Psoas muscle (tissue), 8 donors: ENCODE data around the gene SLC36A2. TPM values are rescaled to one million over a fixed set of nuclear protein-coding genes. Genes with fewer than 3 reads are reported as not detected.

ENCODE experiments used
- ATAC-seq, 4 donors: fragments of 200-7000 bp; cut with Tn5 transposase; one replicate each; pipeline ENCODE4 v1.9.1; 2020; ENCODE audit warnings: moderate library complexity in 3 of 4, mild to moderate bottlenecking in 2 of 4
- DNase-seq, 2 donors: peaks; one replicate each; pipeline ENCODE4 v3.0.0-alpha.2; 2020
- H3K27ac ChIP-seq: fragments of 200-600 bp; one replicate; pipeline ENCODE4 v1.8.0; 2022
- H3K27me3 ChIP-seq, 3 donors: fragments of 200-600 bp in 1 of 3; one replicate each; pipeline versions ENCODE4 v1.6.1 to v1.8.0; 2013 to 2022; ENCODE audit warnings: low read length in 2 of 3, mild to moderate bottlenecking in 2 of 3, moderate library complexity in 1 of 3; ENCODE audit not compliant: insufficient read depth in 3 of 3
- H3K36me3 ChIP-seq, 2 donors: fragments of 200-600 bp in 1 of 2; one replicate each; pipeline versions ENCODE4 v1.6.1 to v1.8.0; 2013 to 2022; ENCODE audit warnings: low read depth in 1 of 2, mild to moderate bottlenecking in 1 of 2, moderate library complexity in 1 of 2; ENCODE audit not compliant: insufficient read depth in 1 of 2
- H3K4me1 ChIP-seq: fragments of 200-600 bp; one replicate; pipeline ENCODE4 v1.8.0; 2022
- H3K4me3 ChIP-seq: fragments of 200-600 bp; one replicate; pipeline ENCODE4 v1.8.0; 2022; ENCODE audit warnings: mild to moderate bottlenecking
- H3K9me3 ChIP-seq: fragments of 200-600 bp; one replicate; pipeline ENCODE4 v1.8.0; 2022
- CTCF ChIP-seq: fragments of 200-600 bp; IDR thresholded peaks from one replicate; pipeline ENCODE4 v1.8.0; 2022; ENCODE audit warnings: antibody characterized with exemption
- WGBS, 3 donors: extraction: QIAGEN DNeasy Blood & Tissue Kit; methylation state at CpG; one replicate each; pipeline versions ENCODE4 v1.1.6 to v1.1.7; 2013; 5-methylcytosine and 5-hydroxymethylcytosine counted together
- intact Hi-C, 2 donors: fragments of 100-400 bp; cut with DNase I; formaldehyde crosslinking; loops; one replicate each; pipeline versions ENCODE4 v1.11.0 to v1.14.2; 2022
- polyA plus RNA-seq, 3 donors: library from polyadenylated mRNA; stranded (reverse); fragments of 200-250 nt; gene quantifications; one replicate each; pipeline ENCODE4 v1.2.3, GENCODE V29; 2013
- total RNA-seq, 4 donors: library from RNA; stranded (reverse); fragmentation: NEBNext Ultra II Directional in 2 of 4; extraction: Animal tissue kit (Norgen Biotek cat#: 25700) in 2 of 4; gene quantifications; one replicate each; pipeline versions ENCODE4 v1.2.1 to v1.2.4, GENCODE V29; 2021 to 2023
- donor health status: healthy with polysubstance abuse.
- donor health status: DM: no; HTN: no; CAD: no; lungs with moderate emphysema.
- donor health status: Bipolar disorder and iron deficiency.
- donor health status: healthy.
- donor health status: DM: yes; HTN: yes; CAD: no.
- donor health status: DM: no; HTN: no; CAD: no.
- donor health status: DM: no; HTN: no; CAD: no.
- donor health status: DM: yes; HTN: yes; CAD: no.

Gene SLC36A2
- total and polyA plus RNA-seq, 7 donors, result 2.7 to 37.4 (median 13.1) TPM

- no peaks in the 10 kb centered on the region for H3K36me3 ChIP-seq
- H3K4me3 ChIP-seq, result no peak overlapping the region
- H3K4me1 ChIP-seq, result no peaks in the 10 kb centered on the region
- no peaks in the 10 kb centered on the region for H3K9me3 ChIP-seq
- no peak for DNase-seq
- no peak for ATAC-seq
- 75 to 84% (median 80%) methylated on average over 4 of the region's 4 CpGs for WGBS, 3 donors
- peaks cover 0 to 3% (median 0%) of the 10 kb centered on the region in 3 donors for H3K27me3 ChIP-seq
- H3K27ac ChIP-seq, result no peak overlapping the region
- intact Hi-C loops, result no loop called here
- no peak for TF ChIP-seq CTCF
Measured at GRCh38 chr5:151283120-151283825, 64.1 kb downstream of the SLC36A2 start.

- H3K4me3 ChIP-seq, result no peak overlapping the region
- no peak for TF ChIP-seq CTCF
- DNase-seq, result no peak
- no peak overlapping the region for H3K27ac ChIP-seq
- intact Hi-C loops, result no loop called here
- no peak for ATAC-seq
- H3K9me3 ChIP-seq, result no peaks in the 10 kb centered on the region
- 93 to 96% (median 93%) methylated on average over 13 of the region's 13 CpGs for WGBS, 3 donors
- no peaks in the 10 kb centered on the region for H3K4me1 ChIP-seq
- H3K36me3 ChIP-seq, result no peaks in the 10 kb centered on the region
- peaks cover 0 to 3% (median 0%) of the 10 kb centered on the region in 3 donors for H3K27me3 ChIP-seq
Measured at GRCh38 chr5:151281001-151281639, 66.2 kb downstream of the SLC36A2 start.

DNA sequence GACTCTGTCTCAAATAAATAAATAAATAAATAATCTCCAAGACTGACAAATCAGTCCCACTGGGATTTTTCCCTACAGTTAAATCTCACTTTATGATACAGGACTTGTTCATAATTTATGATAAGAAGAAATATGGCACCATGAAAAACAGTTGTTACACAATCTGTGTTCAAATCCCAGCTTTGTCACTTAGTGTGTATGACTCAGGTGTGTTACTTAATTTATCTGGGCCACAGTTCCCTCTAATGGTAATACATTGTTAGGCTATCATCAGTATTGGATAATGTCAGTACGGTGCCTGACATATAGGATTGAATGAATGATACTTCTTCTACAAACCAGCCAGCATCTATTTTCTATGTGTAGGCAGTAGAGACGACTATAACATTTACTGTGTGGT lies 66.9 kb downstream of the SLC36A2 start:
- intact Hi-C loops, result no loop called here
- WGBS, 3 donors, result 86 to 92% (median 92%) methylated on average over 2 of the region's 2 CpGs
- Histone ChIP-seq H3K4me1 (no peaks in the 10 kb centered on the region), H3K36me3 (no peaks in the 10 kb centered on the region), H3K4me3 (no peak overlapping the region), H3K27me3 (no peaks in the 10 kb centered on the region), H3K27ac (no peak overlapping the region), H3K9me3 (no peaks in the 10 kb centered on the region)
- no peak for TF ChIP-seq CTCF
- ATAC-seq (no peak), DNase-seq (no peak)

DNA sequence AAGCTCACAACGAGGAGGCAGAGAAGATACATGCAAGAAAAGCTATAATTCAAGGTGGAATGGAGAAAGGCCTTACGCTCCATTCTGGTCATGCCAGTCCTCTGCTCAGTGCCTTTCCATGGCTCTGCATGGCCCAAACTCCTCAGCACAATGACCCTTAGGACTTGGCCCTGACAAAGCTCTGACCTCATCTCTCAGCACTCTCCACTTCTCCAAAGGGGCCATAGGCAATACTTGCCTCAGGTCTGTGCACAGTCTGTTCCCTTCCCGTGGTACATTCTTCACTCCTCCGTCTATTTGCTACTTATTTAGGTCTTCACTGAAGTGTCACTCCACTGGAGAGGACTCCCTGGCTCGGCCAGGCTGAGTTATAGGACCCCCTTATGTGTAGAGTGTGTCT lies 68.5 kb downstream of the SLC36A2 start:
- no peak for TF ChIP-seq CTCF
- H3K4me1 ChIP-seq, result no peaks in the 10 kb centered on the region
- no peak overlapping the region for H3K27ac ChIP-seq
- no peak for ATAC-seq
- H3K9me3 ChIP-seq, result no peaks in the 10 kb centered on the region
- no peak overlapping the region for H3K4me3 ChIP-seq
- H3K36me3 ChIP-seq, result no peaks in the 10 kb centered on the region
- no peaks in the 10 kb centered on the region for H3K27me3 ChIP-seq
- intact Hi-C loops, result no loop called here
- DNase-seq, result no peak
- WGBS, 3 donors, result 74 to 80% (median 75%) methylated on average over 5 of the region's 5 CpGs
